GM12878 (cell line): ENCODE measurements around the gene RIOX2.

Experiments used
- BCL11A ChIP-seq: IDR thresholded peaks from 2 replicates; pipeline ENCODE4 v1.6.1; 2011; ENCODE audit warnings: low read depth, low read length
- CTCF ChIP-seq, 3 experiments: IDR thresholded peaks in 2 of 3; conservative IDR thresholded peaks in 1 of 3; 2 replicates each; pipeline ENCODE4 v1.5.1; 2011; ENCODE audit warnings: low read depth in 3 of 3, low read length in 3 of 3, mild to moderate bottlenecking in 3 of 3, control low read depth in 2 of 3, moderate library complexity in 2 of 3, inconsistent platforms in 1 of 3, mixed read lengths in 1 of 3; ENCODE audit not compliant: control insufficient read depth in 2 of 3, insufficient read depth in 1 of 3; ENCODE audit errors: extremely low read depth in 1 of 3
- POLR2AphosphoS5 ChIP-seq: IDR thresholded peaks from 2 replicates; pipeline ENCODE4 v1.6.1; 2011; ENCODE audit warnings: mild to moderate bottlenecking, low read length, inconsistent platforms
- SRF ChIP-seq, 2 experiments: IDR thresholded peaks; 2 replicates each; pipeline ENCODE4 v1.6.1; 2011; ENCODE audit warnings: low read depth in 2 of 2, low read length in 2 of 2, mild to moderate bottlenecking in 1 of 2, moderate library complexity in 1 of 2
- USF2 ChIP-seq: IDR thresholded peaks from 2 replicates; pipeline ENCODE4 v1.6.1; 2011; ENCODE audit warnings: low read depth, low read length, improper control_type of control experiment, borderline replicate concordance

- TF ChIP-seq USF2 (no peak), POLR2AphosphoS5 (no peak), CTCF (IDR thresholded peaks at IDR 0.05 in 2 of 3, conservative IDR thresholded peaks at IDR 0.05 in 1 of 3; ENCODE audit: control insufficient read depth in 2 of 3, extremely low read depth in 1 of 3, insufficient read depth in 1 of 3, low read depth in 3 of 3, low read length in 3 of 3) (no peak), SRF (IDR thresholded peaks at IDR 0.05; ENCODE audit: low read depth in 2 of 2, low read length in 2 of 2) (no peak), BCL11A (no peak)
These were observed 14.5 kb downstream of the RIOX2 start for GRCh38 chr3:97957617-97958311.
